NB4 (cell line): ENCODE results near the gene BCL11A.

Experiments
- DNase-seq: peaks from one replicate; pipeline ENCODE4 v3.0.0; 2010; ENCODE audit warnings: low read depth
- H3K4me3 ChIP-seq: one replicate; pipeline ENCODE4 v1.5.1; 2011; ENCODE audit warnings: mild to moderate bottlenecking, low read depth, low read length, moderate library complexity
- CTCF ChIP-seq: IDR thresholded peaks from one replicate; pipeline ENCODE4 v1.5.1; 2012; ENCODE audit warnings: low read depth, low read length
- MAX ChIP-seq: IDR thresholded peaks from 2 replicates; pipeline ENCODE4 v1.6.1; 2011; ENCODE audit warnings: low read depth, low read length
- MYC ChIP-seq: IDR thresholded peaks from 2 replicates; pipeline ENCODE4 v1.6.1; 2011; ENCODE audit warnings: low read depth, low read length
- POLR2A ChIP-seq: IDR thresholded peaks from 2 replicates; pipeline ENCODE4 v1.6.1; 2011; ENCODE audit warnings: mild to moderate bottlenecking; ENCODE audit not compliant: insufficient read length; ENCODE audit errors: extremely low read depth

BCL11A gene

GRCh38 chr2:60515721-60516226 lies 37.7 kb downstream of the BCL11A start:
- peak; percentile 87 for DNase-seq
- no peak overlapping the region for H3K4me3 ChIP-seq
- TF ChIP-seq MYC (0 out of 2 replicates have a peak, but pooled peaks have one; percentile 23), CTCF (no peak), MAX (0 out of 2 replicates have a peak, but pooled peaks have one; percentile 27), POLR2A (no peak)

GRCh38 chr2:60513996-60514395 lies 39.5 kb downstream of the BCL11A start:
- no peak for TF ChIP-seq POLR2A
- TF ChIP-seq CTCF = no peak
- no peak for TF ChIP-seq MAX
- TF ChIP-seq MYC = no peak
- DNase-seq = no peak
- no peak overlapping the region for H3K4me3 ChIP-seq

- TF ChIP-seq MAX = no peak
- TF ChIP-seq CTCF = no peak
- no peak for TF ChIP-seq POLR2A
- no peak for TF ChIP-seq MYC
- DNase-seq = no peak
- H3K4me3 ChIP-seq = no peak overlapping the region
Measured at GRCh38 chr2:60513191-60513590, 40.3 kb downstream of the BCL11A start.

- no peak for DNase-seq
- TF ChIP-seq POLR2A (no peak), MYC (no peak)
- no peak overlapping the region for H3K4me3 ChIP-seq
Measured at GRCh38 chr2:60512641-60513040, 40.8 kb downstream of the BCL11A start.

- DNase-seq = no peak
- TF ChIP-seq MAX (no peak), POLR2A (no peak), CTCF (no peak), MYC (no peak)
- H3K4me3 ChIP-seq = no peak overlapping the region
Measured at GRCh38 chr2:60512062-60512622, 41.3 kb downstream of the BCL11A start.

- TF ChIP-seq CTCF = no peak
- no peak for TF ChIP-seq MYC
- TF ChIP-seq POLR2A = no peak
- TF ChIP-seq MAX = no peak
- no peak overlapping the region for H3K4me3 ChIP-seq
- no peak for DNase-seq
Measured at GRCh38 chr2:60510713-60511112, 42.7 kb downstream of the BCL11A start.
